HepG2 (cell line): ENCODE measurements around the gene ABCB6. TPM values are rescaled to one million over a fixed set of nuclear protein-coding genes. Genes with fewer than 3 reads are reported as not detected.

Experiments used
- ATAC-seq: fragments of 200-7000 bp; cut with Tn5 transposase; 3 replicates; pipeline ENCODE4 v1.9.1; 2020; ENCODE audit warnings: mild to moderate bottlenecking, moderate library complexity
- BruUV-seq: library from RNA; stranded (reverse); fragments of 400-500 nt; replicated peaks from 2 replicates; lab custom pipeline; 2021; lab: Mats Ljungman, UMichigan
- CTCF ChIA-PET: fragments of 300-600 bp; formaldehyde crosslinking; extraction: SDS; loops from one replicate; lab custom pipeline; 2021; ENCODE audit warnings: low total read pairs, inconsistent platforms, low intra/inter-chr PET ratio; lab: Yijun Ruan, JAX
- POLR2A ChIA-PET: fragments of 350-600 bp; sonication (Branson Sonifier 250); formaldehyde crosslinking; loops from one replicate; lab custom pipeline; 2020; ENCODE audit warnings: antibody characterized with exemption, inconsistent platforms; lab: Yijun Ruan, JAX
- DNase-seq: peaks from one replicate; pipeline ENCODE4 v3.0.0-alpha.2; 2015; ENCODE audit warnings: low spot score
- FAIRE-seq: peaks from 3 replicates; lab custom pipeline; 2011; peaks lifted over from hg19 to GRCh38; lab: Jason Lieb, UNC
- H2AFZ ChIP-seq: one replicate; pipeline ENCODE4 v1.6.1; 2011; ENCODE audit warnings: low read length, inconsistent platforms
- H3K27ac ChIP-seq: fragments of 300-600 bp; 3 replicates; pipeline ENCODE4 v1.8.0; 2011; ENCODE audit warnings: mixed run types, mild to moderate bottlenecking, mixed read lengths, low read length, inconsistent platforms; ENCODE audit not compliant: insufficient read depth; ENCODE audit errors: extremely low read length
- H3K27me3 ChIP-seq, 2 experiments: fragments of 200-600 bp in 1 of 2; 2 replicates in 1 of 2; 3 replicates in 1 of 2; pipeline versions ENCODE4 v1.6.0 to v1.8.0; 2011; ENCODE audit warnings: low read length in 2 of 2, mild to moderate bottlenecking in 2 of 2, moderate library complexity in 2 of 2, inconsistent platforms in 1 of 2; ENCODE audit not compliant: insufficient read depth in 2 of 2, control insufficient read depth in 1 of 2
- H3K36me3 ChIP-seq, 2 experiments: fragments of 200-600 bp in 1 of 2; replicated peaks in 1 of 2; 2 replicates in 1 of 2; 3 replicates in 1 of 2; pipeline versions ENCODE4 v1.5.1 to v1.8.0; 2011; ENCODE audit warnings: low read length in 2 of 2, inconsistent platforms in 1 of 2; ENCODE audit not compliant: insufficient read depth in 2 of 2, control insufficient read depth in 1 of 2
- H3K4me1 ChIP-seq: 2 replicates; pipeline ENCODE4 v1.5.1; 2012; ENCODE audit warnings: low read length, inconsistent platforms; ENCODE audit not compliant: insufficient read depth
- H3K4me2 ChIP-seq: 2 replicates; pipeline ENCODE4 v1.6.0; 2011; ENCODE audit warnings: low read depth, low read length, inconsistent platforms
- H3K4me3 ChIP-seq, 3 experiments: fragments of 200-600 bp in 1 of 3; sonication (generic), shearing (Covaris generic) in 1 of 3; replicated peaks in 1 of 3; 2 replicates each; pipeline ENCODE4 v1.5.1; 2011 to 2016; ENCODE audit warnings: low read length in 3 of 3, inconsistent platforms in 2 of 3, low read depth in 2 of 3, mild to moderate bottlenecking in 2 of 3, control low read depth in 1 of 3, mixed read lengths in 1 of 3; ENCODE audit not compliant: insufficient read depth in 1 of 3
- H3K79me2 ChIP-seq: one replicate; pipeline ENCODE4 v1.6.1; 2011; ENCODE audit warnings: low read length, inconsistent platforms; ENCODE audit not compliant: insufficient read depth
- H3K9ac ChIP-seq: 2 replicates; pipeline ENCODE4 v1.6.0; 2011; ENCODE audit warnings: mild to moderate bottlenecking, low read depth, low read length, inconsistent platforms; ENCODE audit not compliant: insufficient read depth
- H3K9me3 ChIP-seq: 2 replicates; pipeline ENCODE4 v1.5.1; 2012; ENCODE audit warnings: mild to moderate bottlenecking, low read length
- H4K20me1 ChIP-seq: 2 replicates; pipeline ENCODE4 v1.6.0; 2011; ENCODE audit warnings: inconsistent platforms, mild to moderate bottlenecking, low read length, moderate library complexity; ENCODE audit not compliant: insufficient read depth
- BORCS8-MEF2B ChIP-seq: sonication (generic); formaldehyde crosslinking; IDR thresholded peaks from 2 replicates; pipeline ENCODE4 v1.8.0; 2022; ENCODE audit warnings: mild to moderate bottlenecking, missing genetic modification reagents
- BRD4 ChIP-seq: sonication (generic); formaldehyde crosslinking; IDR thresholded peaks from 2 replicates; pipeline ENCODE4 v1.4.0; 2020; ENCODE audit warnings: missing genetic modification reagents
- DPF2 ChIP-seq: sonication (generic); formaldehyde crosslinking; IDR thresholded peaks from 2 replicates; pipeline ENCODE4 v1.4.0; 2020; ENCODE audit warnings: mild to moderate bottlenecking, low read depth, missing genetic modification reagents, borderline replicate concordance
- MTA1 ChIP-seq: sonication (generic); formaldehyde crosslinking; IDR thresholded peaks from 2 replicates; pipeline ENCODE4 v1.4.0; 2020; ENCODE audit warnings: missing genetic modification reagents, mild to moderate bottlenecking, borderline replicate concordance
- MYC ChIP-seq: sonication (generic); formaldehyde crosslinking; IDR thresholded peaks from 2 replicates; pipeline ENCODE4 v1.9.0; 2021; ENCODE audit warnings: missing genetic modification reagents, borderline replicate concordance
- NFRKB ChIP-seq: fragments of 450-650 bp; IDR thresholded peaks from 2 replicates; pipeline ENCODE4 v1.6.1; 2017
- NR1H2 ChIP-seq: sonication (generic); formaldehyde crosslinking; IDR thresholded peaks from 2 replicates; pipeline ENCODE4 v1.8.1; 2022; ENCODE audit warnings: low read depth, missing genetic modification reagents, borderline replicate concordance
- ONECUT2 ChIP-seq: sonication (generic); formaldehyde crosslinking; IDR thresholded peaks from 2 replicates; pipeline ENCODE4 v1.4.0; 2020; ENCODE audit warnings: missing genetic modification reagents
- SRSF9 ChIP-seq: fragments of 200-400 bp; formaldehyde crosslinking; IDR thresholded peaks from 2 replicates; pipeline ENCODE4 v1.6.1; 2018; ENCODE audit warnings: borderline replicate concordance, mild to moderate bottlenecking, low read depth, low read length; ENCODE audit not compliant: insufficient read depth, poor library complexity, severe bottlenecking
- ZFY ChIP-seq: sonication (generic); formaldehyde crosslinking; IDR thresholded peaks from 2 replicates; pipeline ENCODE4 v1.4.0; 2020; ENCODE audit warnings: missing genetic modification reagents
- ZNF24 ChIP-seq: fragments of 450-650 bp; IDR thresholded peaks from 2 replicates; pipeline ENCODE4 v1.6.1; 2017; ENCODE audit warnings: antibody characterized with exemption, mild to moderate bottlenecking
- ZNF34 ChIP-seq: sonication (generic); formaldehyde crosslinking; IDR thresholded peaks from 2 replicates; pipeline ENCODE4 v1.4.0; 2020; ENCODE audit warnings: mild to moderate bottlenecking, missing genetic modification reagents, borderline replicate concordance
- ZNF569 ChIP-seq: sonication (generic); formaldehyde crosslinking; IDR thresholded peaks from 2 replicates; pipeline ENCODE4 v1.5.0; 2020; ENCODE audit warnings: mild to moderate bottlenecking, missing genetic modification reagents, moderate library complexity, borderline replicate concordance
- ZNF644 ChIP-seq: IDR thresholded peaks from 2 replicates; pipeline ENCODE4 v1.6.1; 2016; ENCODE audit warnings: low read depth
- WGBS: methylation state at CpG from one replicate; pipeline ENCODE4 v1.1.6; 2017; ENCODE audit warnings: low lambda C conversion rate; 5-methylcytosine and 5-hydroxymethylcytosine counted together
- in situ Hi-C: cut with HindIII; loops from 2 replicates; pipeline ENCODE4 v1.10.0; 2017; ENCODE audit warnings: low pct_unique_long_range_greater_than_20kb; ENCODE audit not compliant: extremely low pct_ligation_motif_present
- intact Hi-C: fragments of 100-400 bp; cut with micrococcal nuclease; formaldehyde crosslinking; loops from one replicate; pipeline ENCODE4 v1.10.0; 2022; ENCODE audit not compliant: unreplicated experiment
- polyA plus RNA-seq, 8 experiments: library from polyadenylated mRNA; depleted of rRNA in 3 of 8; stranded (reverse) in 7 of 8; unstranded in 1 of 8; fragments of >200 nt; fragmentation: Illumina TruSeq in 4 of 8; extraction: Trizol in 4 of 8; gene quantifications; 2 replicates each; pipeline versions ENCODE4 v1.2.1 to v1.2.3, GENCODE V29; 2011 to 2016; ENCODE audit warnings: low read depth in 4 of 8, missing spikeins in 1 of 8, mixed read lengths in 1 of 8; ENCODE audit not compliant: insufficient read depth in 1 of 8
- total RNA-seq, 5 experiments: library from RNA; depleted of rRNA; stranded (reverse); fragments of >200 nt; fragmentation: Illumina TruSeq; extraction: Trizol; gene quantifications; 2 replicates each; pipeline ENCODE4 v1.2.3, GENCODE V29; 2016; ENCODE audit warnings: low read depth in 1 of 5
- TF ChIP-seq, protein P1 (sequence below): sonication (generic); formaldehyde crosslinking; IDR thresholded peaks from 2 replicates; pipeline ENCODE4 v1.4.0; 2020; ENCODE audit warnings: mild to moderate bottlenecking, missing genetic modification reagents, borderline replicate concordance
- TF ChIP-seq, protein P2 (sequence below): sonication (generic); formaldehyde crosslinking; IDR thresholded peaks from 2 replicates; pipeline ENCODE4 v1.5.1; 2020; ENCODE audit warnings: missing genetic modification reagents, mild to moderate bottlenecking, borderline replicate concordance

Gene ABCB6
- total and polyA plus RNA-seq, 2 of the 13 experiments (the other 11 are each of a cell fraction or from before 2014, with no cell fraction given) = 91.1 to 137 TPM

DNA sequence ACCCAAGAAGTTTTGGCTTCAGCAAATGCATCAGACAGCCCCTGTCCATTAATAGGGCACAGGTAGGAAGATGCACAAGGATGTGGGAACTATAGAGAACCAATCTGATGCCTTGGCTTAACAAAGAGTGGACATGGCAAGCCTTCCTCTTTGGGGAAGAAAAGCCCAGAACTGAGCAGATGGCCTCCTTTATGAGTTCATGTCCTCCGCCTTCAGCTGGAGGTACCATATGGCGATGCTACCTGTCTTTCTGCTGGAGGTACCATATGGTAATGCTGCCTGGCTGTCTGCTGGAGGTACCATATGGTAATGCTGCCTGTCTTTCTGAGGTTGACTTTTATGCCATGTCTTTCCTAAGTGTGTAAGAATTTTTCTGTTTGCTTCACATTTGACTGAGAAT, 34.6 kb downstream of the ABCB6 start (continued):
- TF ChIP-seq ZNF569 (CRISPR knock-in tag) = no peak
- no peak for TF ChIP-seq ONECUT2 (CRISPR knock-in tag)
- TF ChIP-seq ZFY (CRISPR knock-in tag) = no peak

DNA sequence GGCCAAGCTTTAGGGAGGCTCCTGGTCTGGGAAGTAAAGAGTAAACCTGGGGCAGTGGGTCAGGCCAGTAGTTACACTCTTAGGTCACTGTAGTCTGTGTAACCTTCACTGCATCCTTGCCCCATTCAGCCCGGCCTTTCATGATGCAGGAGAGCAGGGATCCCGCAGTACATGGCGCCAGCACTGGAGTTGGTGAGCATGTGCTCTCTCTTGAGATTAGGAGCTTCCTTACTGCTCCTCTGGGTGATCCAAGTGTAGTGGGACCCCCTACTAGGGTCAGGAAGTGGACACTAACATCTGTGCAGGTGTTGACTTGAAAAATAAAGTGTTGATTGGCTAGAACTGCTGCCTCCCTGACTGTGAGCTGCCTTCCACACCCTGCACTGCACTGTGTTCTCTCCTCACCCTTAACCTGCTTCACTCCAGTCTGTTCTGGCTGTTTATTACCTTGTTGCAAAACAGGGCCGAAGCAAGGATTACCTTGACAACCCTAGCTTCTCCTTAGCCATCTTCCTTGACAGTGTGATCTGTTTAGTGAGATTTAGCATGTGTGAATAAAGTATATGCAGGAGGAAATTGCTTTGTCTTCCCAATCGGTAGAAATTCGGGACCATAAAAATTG, 35.5 kb downstream of the ABCB6 start:
- peaks cover 14% of the 10 kb centered on the region for H3K4me1 ChIP-seq
- intact Hi-C loops (no loop called here), in situ Hi-C loops (no loop called here)
- no peak overlapping the region for H3K4me2 ChIP-seq
- no peaks in the 10 kb centered on the region for H3K9me3 ChIP-seq
- H3K27ac ChIP-seq = no peak overlapping the region
- peaks cover 17% of the 10 kb centered on the region for H3K79me2 ChIP-seq
- ATAC-seq (no peak), FAIRE-seq (no peak), DNase-seq (no peak)
- POLR2A ChIA-PET = interaction anchor here (1.2 to 4.8 kb wide), 4 partner anchors 10 to 25 kb away, joined by 4 to 21 read pairs (median 11); partner anchors contain the start of gene ZFAND2B
- H4K20me1 ChIP-seq = no peaks in the 10 kb centered on the region
- H3K4me3 ChIP-seq = no peak overlapping the region
- no peaks in the 10 kb centered on the region; a peak in 1 of 5 replicates for H3K27me3 ChIP-seq
- no peak for TF ChIP-seq MTA1 (CRISPR knock-in tag)
- TF ChIP-seq MYC = no peak
- no peak for TF ChIP-seq BRD4 (CRISPR knock-in tag)
- no peak for TF ChIP-seq BORCS8-MEF2B
- TF ChIP-seq, protein P1, sequence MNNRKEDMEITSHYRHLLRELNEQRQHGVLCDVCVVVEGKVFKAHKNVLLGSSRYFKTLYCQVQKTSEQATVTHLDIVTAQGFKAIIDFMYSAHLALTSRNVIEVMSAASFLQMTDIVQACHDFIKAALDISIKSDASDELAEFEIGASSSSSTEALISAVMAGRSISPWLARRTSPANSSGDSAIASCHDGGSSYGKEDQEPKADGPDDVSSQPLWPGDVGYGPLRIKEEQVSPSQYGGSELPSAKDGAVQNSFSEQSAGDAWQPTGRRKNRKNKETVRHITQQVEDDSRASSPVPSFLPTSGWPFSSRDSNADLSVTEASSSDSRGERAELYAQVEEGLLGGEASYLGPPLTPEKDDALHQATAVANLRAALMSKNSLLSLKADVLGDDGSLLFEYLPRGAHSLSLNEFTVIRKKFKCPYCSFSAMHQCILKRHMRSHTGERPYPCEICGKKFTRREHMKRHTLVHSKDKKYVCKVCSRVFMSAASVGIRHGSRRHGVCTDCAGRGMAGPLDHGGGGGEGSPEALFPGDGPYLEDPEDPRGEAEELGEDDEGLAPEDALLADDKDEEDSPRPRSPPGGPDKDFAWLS (CRISPR knock-in tag) = no peak
- no peak for TF ChIP-seq SRSF9
- no peak for TF ChIP-seq NFRKB
- no peak for TF ChIP-seq NR1H2 (CRISPR knock-in tag)
- TF ChIP-seq, protein P2, sequence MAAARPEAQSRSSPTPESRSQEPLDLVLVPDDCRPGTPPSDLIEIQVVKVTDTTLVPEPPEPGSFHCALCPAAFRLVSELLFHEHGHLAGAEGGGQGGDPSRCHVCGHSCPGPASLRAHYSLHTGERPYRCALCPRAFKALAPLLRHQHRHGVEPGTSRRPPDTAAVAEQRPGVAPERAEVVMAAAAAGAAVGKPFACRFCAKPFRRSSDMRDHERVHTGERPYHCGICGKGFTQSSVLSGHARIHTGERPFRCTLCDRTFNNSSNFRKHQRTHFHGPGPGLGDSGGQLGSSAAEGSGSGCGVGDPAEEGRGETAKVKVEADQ = no peak
- no peak for TF ChIP-seq ZNF34 (CRISPR knock-in tag)
- no peak for TF ChIP-seq ZNF644
- TF ChIP-seq ZNF24 = no peak
- no peak for TF ChIP-seq DPF2
- WGBS = 98% methylated on average over 6 of the region's 6 CpGs
- H3K36me3 ChIP-seq = peaks cover 30 to 48% of the 10 kb centered on the region in 2 experiments
- no peak overlapping the region for H3K9ac ChIP-seq
- no peak overlapping the region for H2AFZ ChIP-seq
- no TSS peak for BruUV-seq
- CTCF ChIA-PET = no interaction called here
